K562 treated with DMSO at 1 percent for 48 hours (cell line): ENCODE data around the gene ZC3HAV1. TPM values are rescaled to one million over a fixed set of nuclear protein-coding genes. Genes with fewer than 3 reads are reported as not detected.

Source experiments
- total RNA-seq: library from RNA; unstranded; fragments of 300-600 nt; gene quantifications from 2 replicates; pipeline ENCODE4 v1.2.3, GENCODE V29; 2022; ENCODE audit warnings: low replicate concordance; ENCODE audit errors: extremely low read depth

ZC3HAV1 gene
- not detected in 2 replicates for total RNA-seq

GRCh38 chr7:139109188-139109982 is at the start of gene ZC3HAV1:
TSS of gene ZC3HAV1 (minus strand) at chr7:139109720. CDS start at chr7:139109331, 389 bp downstream.

DNA sequence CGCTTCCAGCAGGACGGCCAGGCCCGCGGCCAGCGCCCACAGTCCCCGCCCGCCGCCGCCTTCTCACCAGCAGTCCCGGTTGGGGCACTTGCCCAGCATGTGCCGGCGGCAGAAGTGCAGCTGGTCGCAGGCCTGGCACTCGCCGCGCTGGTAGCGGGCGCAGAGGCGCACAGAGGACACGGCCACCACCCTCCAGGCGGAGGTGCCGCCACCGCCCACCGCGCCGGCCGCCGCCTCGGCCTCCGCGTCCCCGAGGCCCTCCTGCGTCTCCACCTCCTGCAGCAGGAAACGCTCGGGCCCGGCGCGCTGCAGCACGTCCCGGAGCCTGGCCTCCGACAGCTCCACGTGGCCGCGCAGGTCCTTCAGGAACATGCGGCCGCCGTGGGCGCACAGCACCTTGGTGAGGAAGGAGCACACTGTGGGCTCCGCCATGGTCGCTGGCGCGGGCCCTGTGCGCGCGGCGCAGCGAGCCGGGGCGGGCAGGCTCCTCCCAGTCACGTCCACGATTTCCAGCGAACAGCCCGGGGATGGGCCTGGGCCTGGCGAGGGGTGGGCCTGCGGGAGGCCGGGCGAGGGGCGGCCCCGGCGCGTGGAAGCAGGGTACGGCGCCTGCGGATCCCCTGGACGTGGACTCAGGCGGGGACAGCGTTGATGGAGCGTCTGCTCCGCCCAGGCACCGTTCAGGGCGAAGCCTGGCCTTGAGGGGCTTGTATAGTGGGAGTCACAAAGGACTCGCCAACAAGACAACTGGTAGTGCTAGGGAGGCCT is 73.8 kb downstream of the ZC3HAV1 start, which contains the start of gene ZC3HAV1L:
Gene ZC3HAV1L (minus strand): TSS at position 457 of the 768 bp plus-strand sequence. CDS start 25 bp downstream, at position 432.

Other genes with a start within 250 kb of the ZC3HAV1 start
- not detected in 2 replicates for gene KIAA1549, start 128.3 kb downstream of the ZC3HAV1 start, total RNA-seq
- not detected in 2 replicates for gene ZC3HAV1L, start 73.7 kb downstream of the ZC3HAV1 start, total RNA-seq
- not detected in 2 replicates for gene UBN2, start 121.5 kb upstream of the ZC3HAV1 start, total RNA-seq
- gene FMC1, start 231.6 kb upstream of the ZC3HAV1 start, total RNA-seq = not detected in 2 replicates